ENCODE data around the gene ITGB2. TPM values are rescaled to one million over a fixed set of nuclear protein-coding genes. Genes with fewer than 3 reads are reported as not detected.

Gene ITGB2
- total RNA-seq, 1 donor from 2014 or later: 35.1 TPM

DNA sequence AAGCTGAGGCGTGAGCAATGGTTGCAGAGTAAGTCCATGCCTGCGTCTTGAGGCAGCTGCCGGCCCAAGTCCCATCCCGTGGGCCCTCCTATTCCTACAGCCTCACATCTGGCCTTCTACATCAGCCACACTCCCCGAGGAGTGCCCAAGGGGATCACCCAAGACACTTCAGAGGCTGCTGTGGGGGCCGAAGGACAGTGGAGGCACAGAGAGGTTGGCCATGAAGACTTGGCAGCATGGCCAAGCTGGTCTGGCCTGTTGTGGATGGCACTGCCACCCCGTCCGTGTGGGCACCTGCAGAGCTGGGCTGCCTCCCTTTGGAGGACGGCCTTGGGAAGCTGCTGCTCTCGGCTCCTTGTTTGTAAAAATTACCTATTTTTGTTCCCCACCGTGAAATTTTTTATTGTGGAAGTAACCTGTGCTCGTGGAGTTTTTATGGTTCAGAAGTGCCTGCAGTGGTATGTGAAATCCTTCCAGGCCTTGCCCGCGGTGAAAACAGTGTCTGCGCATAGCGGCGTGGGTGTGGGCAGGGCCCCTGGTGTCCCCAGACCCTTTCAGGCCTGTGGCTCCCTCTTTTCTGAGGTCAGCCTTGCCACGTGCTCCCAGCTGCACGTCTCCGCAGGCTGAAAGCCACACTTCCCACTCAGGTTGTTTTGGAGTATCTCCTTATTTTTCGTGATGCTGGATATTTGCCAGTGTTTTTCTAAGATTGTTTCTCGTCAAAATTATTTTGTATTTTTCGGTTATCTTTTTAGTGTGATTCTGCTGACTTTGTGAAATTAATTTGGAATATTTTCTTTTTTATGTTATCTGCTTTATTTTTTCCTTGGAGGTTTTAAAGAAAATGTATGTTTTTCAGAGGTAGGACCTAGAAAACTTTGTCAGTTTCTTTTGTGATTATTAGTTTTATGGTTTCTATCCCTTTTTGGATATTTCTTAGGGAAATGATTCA lies 39.7 kb upstream of the ITGB2 start:
- TF ChIP-seq, protein P1, sequence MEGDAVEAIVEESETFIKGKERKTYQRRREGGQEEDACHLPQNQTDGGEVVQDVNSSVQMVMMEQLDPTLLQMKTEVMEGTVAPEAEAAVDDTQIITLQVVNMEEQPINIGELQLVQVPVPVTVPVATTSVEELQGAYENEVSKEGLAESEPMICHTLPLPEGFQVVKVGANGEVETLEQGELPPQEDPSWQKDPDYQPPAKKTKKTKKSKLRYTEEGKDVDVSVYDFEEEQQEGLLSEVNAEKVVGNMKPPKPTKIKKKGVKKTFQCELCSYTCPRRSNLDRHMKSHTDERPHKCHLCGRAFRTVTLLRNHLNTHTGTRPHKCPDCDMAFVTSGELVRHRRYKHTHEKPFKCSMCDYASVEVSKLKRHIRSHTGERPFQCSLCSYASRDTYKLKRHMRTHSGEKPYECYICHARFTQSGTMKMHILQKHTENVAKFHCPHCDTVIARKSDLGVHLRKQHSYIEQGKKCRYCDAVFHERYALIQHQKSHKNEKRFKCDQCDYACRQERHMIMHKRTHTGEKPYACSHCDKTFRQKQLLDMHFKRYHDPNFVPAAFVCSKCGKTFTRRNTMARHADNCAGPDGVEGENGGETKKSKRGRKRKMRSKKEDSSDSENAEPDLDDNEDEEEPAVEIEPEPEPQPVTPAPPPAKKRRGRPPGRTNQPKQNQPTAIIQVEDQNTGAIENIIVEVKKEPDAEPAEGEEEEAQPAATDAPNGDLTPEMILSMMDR (IDR thresholded peaks at IDR 0.05): no peak
- no peak for TF ChIP-seq POLR2AphosphoS5 (IDR thresholded peaks at IDR 0.05; ENCODE audit: insufficient read depth in 1 of 2, low read depth in 1 of 2)
- no peak for TF ChIP-seq POLR2A (IDR thresholded peaks at IDR 0.05)
- DNase-seq (ENCODE audit: extremely low spot score in 2 of 2): no peak
- peak overlapping the region; percentile 67 for H3K27ac ChIP-seq
- no peaks in the 10 kb centered on the region for H3K9me3 ChIP-seq
- H3K4me3 ChIP-seq: no peak overlapping the region
- no peaks in the 10 kb centered on the region for H3K27me3 ChIP-seq
- H3K4me1 ChIP-seq: peaks cover 24% of the 10 kb centered on the region
- intact Hi-C loops (cut with DNase I): no loop called here
- H3K36me3 ChIP-seq: no peaks in the 10 kb centered on the region

DNA sequence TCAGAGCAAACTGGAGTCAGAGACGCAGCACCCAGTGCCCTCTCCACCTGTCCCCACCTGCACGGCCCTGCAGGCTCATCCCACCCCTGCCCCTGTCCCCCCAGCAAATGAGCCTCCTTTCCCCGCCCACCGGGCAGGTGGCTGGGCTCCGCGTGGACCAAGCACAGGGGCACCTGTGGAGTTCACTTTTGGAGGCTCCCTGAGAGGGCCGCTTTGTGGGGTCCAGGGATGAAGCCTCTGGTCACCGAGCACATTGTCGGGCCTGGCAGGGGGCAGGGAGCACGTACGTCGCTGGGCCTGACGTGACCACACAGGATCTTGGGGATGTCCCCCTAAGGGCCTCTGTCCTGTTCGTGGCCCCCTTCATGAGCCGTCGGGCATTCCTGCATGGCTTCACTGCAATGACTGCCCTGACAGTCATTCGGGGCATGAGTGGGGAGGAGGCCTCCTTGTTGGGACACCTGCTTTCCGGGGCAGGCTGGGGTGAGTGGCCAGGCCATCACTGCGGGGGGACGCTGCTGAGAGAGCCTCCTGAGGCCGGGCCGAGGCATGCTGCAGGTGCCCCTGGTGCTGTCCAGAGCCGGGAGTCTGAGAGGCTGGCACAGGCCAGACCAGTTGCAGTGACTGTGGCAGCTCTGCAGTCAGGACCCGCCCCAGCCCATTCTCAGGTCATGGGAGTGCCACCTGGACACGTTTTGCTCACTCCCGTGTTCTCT lies 38.8 kb upstream of the ITGB2 start:
- no peaks in the 10 kb centered on the region for H3K36me3 ChIP-seq
- peaks cover 24% of the 10 kb centered on the region for H3K4me1 ChIP-seq
- no peaks in the 10 kb centered on the region for H3K27me3 ChIP-seq
- TF ChIP-seq POLR2A (IDR thresholded peaks at IDR 0.05): no peak
- TF ChIP-seq, protein P1 (IDR thresholded peaks at IDR 0.05): no peak
- no peak for TF ChIP-seq POLR2AphosphoS5 (IDR thresholded peaks at IDR 0.05; ENCODE audit: insufficient read depth in 1 of 2, low read depth in 1 of 2)
- no peak overlapping the region for H3K4me3 ChIP-seq
- intact Hi-C loops (cut with DNase I): loop anchor here (10.0 kb wide), 1 partner anchor 485 kb away; no protein-coding TSS in a partner anchor
- H3K9me3 ChIP-seq: no peaks in the 10 kb centered on the region
- peak overlapping the region; percentile 67 for H3K27ac ChIP-seq
- DNase-seq (ENCODE audit: extremely low spot score in 2 of 2): no peak

DNA sequence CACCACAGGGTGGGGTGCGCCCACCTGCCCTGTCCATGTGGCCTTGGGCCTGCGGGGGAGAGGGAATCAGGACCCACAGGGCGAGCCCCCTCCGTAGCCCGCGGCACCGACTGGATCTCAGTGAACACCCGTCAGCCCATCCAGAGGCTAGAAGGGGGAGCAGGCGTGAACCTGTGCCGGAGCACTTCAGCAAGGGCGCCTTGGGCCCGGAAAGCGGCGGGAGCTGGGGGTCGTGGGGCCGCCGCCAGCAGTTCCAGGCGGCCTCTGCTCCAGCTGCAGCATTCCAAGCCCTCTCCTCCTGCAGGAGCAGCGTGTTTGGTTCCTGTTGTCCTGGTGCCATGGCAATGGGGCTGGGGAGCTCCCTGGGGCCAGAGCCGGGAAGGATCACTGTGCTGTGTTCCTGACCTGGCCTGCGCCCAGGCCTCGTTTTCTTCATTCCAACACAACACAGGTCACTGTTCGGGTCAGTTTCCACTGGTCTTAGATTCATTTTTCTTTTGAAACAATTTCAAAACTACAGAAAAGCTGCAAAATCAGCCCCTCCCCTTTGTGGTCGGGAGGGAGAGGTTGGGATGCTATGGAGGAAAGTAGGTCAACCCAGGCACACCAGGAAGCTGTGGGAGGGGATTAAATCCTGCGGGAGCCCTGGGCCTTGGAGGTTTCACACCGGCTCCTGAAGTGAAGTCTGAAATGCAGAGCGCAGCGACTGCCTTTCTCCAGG lies 37.9 kb upstream of the ITGB2 start:
- peak; percentile 76 to 80 for TF ChIP-seq POLR2AphosphoS5 (IDR thresholded peaks at IDR 0.05; ENCODE audit: insufficient read depth in 1 of 2, low read depth in 1 of 2)
- TF ChIP-seq, protein P1 (IDR thresholded peaks at IDR 0.05): no peak
- no peak for TF ChIP-seq POLR2A (IDR thresholded peaks at IDR 0.05)
- H3K27me3 ChIP-seq: no peaks in the 10 kb centered on the region
- peak overlapping the region; percentile 67 for H3K27ac ChIP-seq
- H3K9me3 ChIP-seq: no peaks in the 10 kb centered on the region
- peaks cover 24% of the 10 kb centered on the region for H3K4me1 ChIP-seq
- intact Hi-C loops (cut with DNase I): loop anchor here (10.0 kb wide), 1 partner anchor 486 kb away; no protein-coding TSS in a partner anchor
- no peak overlapping the region for H3K4me3 ChIP-seq
- DNase-seq (ENCODE audit: extremely low spot score in 2 of 2): no peak
- no peaks in the 10 kb centered on the region for H3K36me3 ChIP-seq

GRCh38 chr21:44957901-44958451 lies 37.3 kb upstream of the ITGB2 start:
- H3K4me1 ChIP-seq: peaks cover 24% of the 10 kb centered on the region
- H3K27ac ChIP-seq: peak overlapping the region; percentile 67
- intact Hi-C loops (cut with DNase I): loop anchor here (10.0 kb wide), 1 partner anchor 487 kb away; no protein-coding TSS in a partner anchor
- no peaks in the 10 kb centered on the region for H3K9me3 ChIP-seq
- TF ChIP-seq POLR2AphosphoS5 (IDR thresholded peaks at IDR 0.05; ENCODE audit: insufficient read depth in 1 of 2, low read depth in 1 of 2) (no peak), POLR2A (IDR thresholded peaks at IDR 0.05) (no peak)
- TF ChIP-seq, protein P1 (IDR thresholded peaks at IDR 0.05): no peak
- no peak for DNase-seq (ENCODE audit: extremely low spot score in 2 of 2)
- H3K36me3 ChIP-seq: no peaks in the 10 kb centered on the region
- no peak overlapping the region for H3K4me3 ChIP-seq
- no peaks in the 10 kb centered on the region for H3K27me3 ChIP-seq
